Erythroblast (primary cell): ENCODE data around the gene CSAD.

Source experiments
- GATA1 ChIP-seq: IDR thresholded peaks from 2 replicates; pipeline ENCODE4 v1.6.1; 2011; ENCODE audit warnings: low read depth, mild to moderate bottlenecking, control low read depth, low read length, moderate library complexity
- POLR2A ChIP-seq: IDR thresholded peaks from 2 replicates; pipeline ENCODE4 v1.6.1; 2011; ENCODE audit warnings: mild to moderate bottlenecking, low read length

DNA sequence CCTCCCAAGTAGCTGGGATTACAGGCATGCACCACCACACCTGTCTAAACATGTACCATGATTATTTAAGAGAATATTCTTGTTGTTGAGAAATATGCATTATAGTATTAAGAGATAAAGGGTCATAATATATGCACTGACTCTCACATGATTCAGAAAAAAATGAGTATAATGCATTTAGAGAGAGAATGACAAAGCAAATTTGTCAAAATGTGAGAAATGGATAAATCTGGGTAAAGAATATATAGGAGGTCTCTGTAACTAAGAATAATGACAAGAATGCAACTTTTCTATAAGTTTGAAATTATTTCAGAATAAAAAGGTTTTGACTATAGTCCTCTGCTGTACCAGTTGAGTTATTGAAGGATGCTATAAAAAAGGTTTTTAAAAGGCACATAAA lies 28.3 kb downstream of the CSAD start:
- no peak for TF ChIP-seq POLR2A
- no peak for TF ChIP-seq GATA1
